Thoracic aorta (tissue), 2 donors: ENCODE results near the gene RAD51AP1. TPM values are rescaled to one million over a fixed set of nuclear protein-coding genes. Genes with fewer than 3 reads are reported as not detected.

ENCODE experiments used
- ATAC-seq: fragments of 150-250 bp; one replicate; pipeline ENCODE4 v1.8.0; 2017; ENCODE audit warnings: low read depth; ENCODE audit not compliant: insufficient number of reproducible peaks, low FRiP score
- DNase-seq: peaks from one replicate; pipeline ENCODE4 v3.0.0-alpha.2; 2020; ENCODE audit warnings: low spot score
- H3K27ac ChIP-seq, 2 donors: fragments of 200-600 bp; sonication (generic); 1 replicate in 1 of 2; 2 replicates in 1 of 2; pipeline ENCODE4 v1.5.1; 2016; ENCODE audit warnings: mild to moderate bottlenecking in 2 of 2, moderate library complexity in 2 of 2
- H3K27me3 ChIP-seq: fragments of 200-600 bp; sonication (generic); replicated peaks from 2 replicates; pipeline ENCODE4 v1.6.0; 2016; ENCODE audit warnings: mild to moderate bottlenecking; ENCODE audit not compliant: insufficient read depth
- H3K36me3 ChIP-seq: fragments of 200-600 bp; sonication (generic); one replicate; pipeline ENCODE4 v1.5.1; 2016
- H3K4me1 ChIP-seq, 2 donors: fragments of 200-600 bp; sonication (generic); 1 replicate in 1 of 2; 2 replicates in 1 of 2; pipeline versions ENCODE4 v1.5.1 to v1.6.0; 2016; ENCODE audit warnings: low read depth in 2 of 2, mild to moderate bottlenecking in 1 of 2; ENCODE audit not compliant: control insufficient read depth in 1 of 2
- H3K4me3 ChIP-seq: fragments of 200-600 bp; sonication (generic); 2 replicates; pipeline ENCODE4 v1.5.1; 2016; ENCODE audit warnings: mild to moderate bottlenecking
- H3K9me3 ChIP-seq: fragments of 200-600 bp; sonication (generic); 2 replicates; pipeline ENCODE4 v1.5.1; 2016
- CTCF ChIP-seq: fragments of 200-600 bp; sonication (generic); IDR thresholded peaks from one replicate; pipeline ENCODE4 v1.5.1; 2019; ENCODE audit warnings: antibody characterized with exemption
- total RNA-seq, 2 donors: library from RNA; depleted of rRNA; stranded (reverse); fragments of >200 nt; gene quantifications; one replicate each; pipeline versions ENCODE4 v1.1.0 to v1.2.3, GENCODE V29; 2016

Gene RAD51AP1
- total RNA-seq, 2 donors from 2014 or later, result 10.2 TPM; not detected in 1

- no peak overlapping the region for H3K4me3 ChIP-seq
- H3K4me1 ChIP-seq, result peaks cover 6 to 15% of the 10 kb centered on the region in 2 donors
- no peak for TF ChIP-seq CTCF
- no peak for DNase-seq
- no peaks in the 10 kb centered on the region for H3K36me3 ChIP-seq
- ATAC-seq, result no peak
- no peaks in the 10 kb centered on the region for H3K27me3 ChIP-seq
- no peak overlapping the region for H3K27ac ChIP-seq
- no peaks in the 10 kb centered on the region for H3K9me3 ChIP-seq
These were observed 68.4 kb downstream of the RAD51AP1 start for GRCh38 chr12:4607056-4607455.

GRCh38 chr12:4609071-4609470, 70.4 kb downstream of the RAD51AP1 start:
- DNase-seq (no peak), ATAC-seq (no peak)
- Histone ChIP-seq H3K27me3 (no peaks in the 10 kb centered on the region), H3K4me3 (no peak overlapping the region), H3K36me3 (peaks cover 13% of the 10 kb centered on the region), H3K9me3 (no peaks in the 10 kb centered on the region), H3K27ac (no peak overlapping the region), H3K4me1 (peaks cover 6 to 15% of the 10 kb centered on the region in 2 donors)
- no peak for TF ChIP-seq CTCF

Other genes with a start within 250 kb of the RAD51AP1 start
- gene TIGAR, start 217.7 kb upstream of the RAD51AP1 start, total RNA-seq, result 1 to 10 TPM; 4.1 to 9.5 TPM
- gene FGF23, start 159.2 kb upstream of the RAD51AP1 start, total RNA-seq, result not detected
- gene FGF6, start 93.1 kb upstream of the RAD51AP1 start, total RNA-seq, result not detected
- gene DYRK4, start 23.3 kb downstream of the RAD51AP1 start, total RNA-seq, result 10 to 100 TPM; 30.5 to 38.2 TPM
- 1 to 10 TPM; 1.4 to 3.3 TPM for gene AKAP3, start 110.2 kb downstream of the RAD51AP1 start, total RNA-seq
- gene NDUFA9, start 110.2 kb downstream of the RAD51AP1 start, total RNA-seq, result 10 to 100 TPM; 41.2 to 54.9 TPM
- 1 to 10 TPM; 1.9 to 4.5 TPM for gene GALNT8, start 181.5 kb downstream of the RAD51AP1 start, total RNA-seq